K562 (cell line): ENCODE measurements around the gene FKBP7. TPM values are rescaled to one million over a fixed set of nuclear protein-coding genes. Genes with fewer than 3 reads are reported as not detected.

Experiments
- ARID3A ChIP-seq: IDR thresholded peaks from 2 replicates; pipeline ENCODE4 v1.6.1; 2012; ENCODE audit warnings: low read depth, low read length, improper control_type of control experiment, borderline replicate concordance
- CEBPG ChIP-seq, 3 experiments: fragments of 200-800 bp in 1 of 3; sonication (Bioruptor generic) in 1 of 3; sonication (generic) in 1 of 3; formaldehyde crosslinking in 1 of 3; IDR thresholded peaks in 2 of 3; conservative IDR thresholded peaks in 1 of 3; 2 replicates each; pipeline versions ENCODE4 v1.6.1 to v1.8.0; 2016 to 2022; ENCODE audit warnings: missing compliant biosample characterization in 2 of 3, missing genetic modification characterization in 2 of 3, mild to moderate bottlenecking in 1 of 3, missing genetic modification reagents in 1 of 3
- COPS2 ChIP-seq: fragments of 450-650 bp; conservative IDR thresholded peaks from 2 replicates; pipeline ENCODE4 v1.6.1; 2016; ENCODE audit warnings: mild to moderate bottlenecking, moderate library complexity
- ERF ChIP-seq: fragments of 450-650 bp; formaldehyde crosslinking; IDR thresholded peaks from 2 replicates; pipeline ENCODE4 v1.4.0; 2020; ENCODE audit warnings: mild to moderate bottlenecking, mixed read lengths
- ETV1 ChIP-seq: fragments of 450-650 bp; conservative IDR thresholded peaks from 2 replicates; pipeline ENCODE4 v1.6.1; 2016; ENCODE audit warnings: missing genetic modification characterization, control low read depth, low read depth, missing compliant biosample characterization
- GATAD2A ChIP-seq: fragments of 450-650 bp; IDR thresholded peaks from 2 replicates; pipeline ENCODE4 v1.6.1; 2017
- ID3 ChIP-seq, 2 experiments: fragments of 250-450 bp in 1 of 2; fragments of 450-650 bp in 1 of 2; sonication (Bioruptor Pico) in 1 of 2; IDR thresholded peaks; 2 replicates each; pipeline versions ENCODE4 v1.6.1 to v1.8.0; 2016 to 2021; ENCODE audit warnings: mild to moderate bottlenecking in 2 of 2, moderate library complexity in 2 of 2, missing compliant biosample characterization in 1 of 2, missing genetic modification characterization in 1 of 2
- KHSRP ChIP-seq: fragments of 450-650 bp; IDR thresholded peaks from 2 replicates; pipeline ENCODE4 v1.6.1; 2017
- KLF13 ChIP-seq: fragments of 450-650 bp; IDR thresholded peaks from 2 replicates; pipeline ENCODE4 v1.6.1; 2016; ENCODE audit warnings: missing genetic modification characterization, low read depth, mild to moderate bottlenecking, missing compliant biosample characterization, moderate library complexity, borderline replicate concordance
- MXD1 ChIP-seq: fragments of 250-450 bp; sonication (Bioruptor Pico); IDR thresholded peaks from 2 replicates; pipeline ENCODE4 v1.8.0; 2021; ENCODE audit warnings: borderline replicate concordance, mild to moderate bottlenecking, moderate library complexity; ENCODE audit not compliant: poor library complexity, severe bottlenecking
- PATZ1 ChIP-seq: fragments of 250-450 bp; sonication (Bioruptor Pico); IDR thresholded peaks from 2 replicates; pipeline ENCODE4 v1.5.0; 2020; ENCODE audit warnings: mild to moderate bottlenecking, borderline replicate concordance
- POLR2B ChIP-seq: fragments of 450-650 bp; IDR thresholded peaks from 2 replicates; pipeline ENCODE4 v1.6.1; 2018; ENCODE audit warnings: low read depth; ENCODE audit not compliant: partially characterized antibody
- PRMT5 ChIP-seq: sonication (generic); formaldehyde crosslinking; IDR thresholded peaks from 2 replicates; pipeline ENCODE4 v1.5.0; 2020; ENCODE audit warnings: missing genetic modification reagents
- SFPQ ChIP-seq: fragments of 200-400 bp; formaldehyde crosslinking; IDR thresholded peaks from 2 replicates; pipeline ENCODE4 v1.6.1; 2017; ENCODE audit warnings: mild to moderate bottlenecking, low read depth, low read length, moderate library complexity
- XRCC5 ChIP-seq: fragments of 200-400 bp; formaldehyde crosslinking; IDR thresholded peaks from 2 replicates; pipeline ENCODE4 v1.6.1; 2017; ENCODE audit warnings: low read depth, mild to moderate bottlenecking, low read length
- ZEB2 ChIP-seq: fragments of 450-650 bp; IDR thresholded peaks from 2 replicates; pipeline ENCODE4 v1.6.1; 2016
- ZNF212 ChIP-seq: fragments of 450-650 bp; formaldehyde crosslinking; IDR thresholded peaks from 2 replicates; pipeline ENCODE4 v1.4.0; 2020; ENCODE audit warnings: mild to moderate bottlenecking
- polyA plus RNA-seq, 8 experiments: library from polyadenylated mRNA; depleted of rRNA in 4 of 8; stranded (reverse) in 5 of 8; unstranded in 3 of 8; fragments of >200 nt; fragmentation: Nextera tagmentation in 2 of 8; fragmentation: Illumina TruSeq in 1 of 8; extraction: Ambion mirVana in 2 of 8; extraction: Trizol in 1 of 8; gene quantifications; 2 replicates each; pipeline versions ENCODE4 v1.2.1 to v1.2.3, GENCODE V29; 2011 to 2014; ENCODE audit warnings: inconsistent platforms in 1 of 8, missing spikeins in 1 of 8
- total RNA-seq, 7 experiments: library from RNA; depleted of rRNA in 6 of 7; stranded (reverse); fragments of >200 nt in 6 of 7; fragmentation: Illumina TruSeq in 2 of 7; extraction: Trizol in 2 of 7; gene quantifications; 2 replicates each; pipeline versions ENCODE4 v1.2.1 to v1.2.3, GENCODE V29; 2011 to 2021; ENCODE audit warnings: low replicate concordance in 1 of 7

The FKBP7 gene
- total and polyA plus RNA-seq, 9 of the 15 experiments (the other 6 are each of a cell fraction or from before 2014, with no cell fraction given): 6.1 to 23.2 (median 19.0) TPM

- TF ChIP-seq XRCC5 (no peak), PRMT5 (CRISPR knock-in tag) (no peak), KHSRP (no peak), GATAD2A (no peak), ZNF212 (no peak), ZEB2 (no peak), ETV1 (tag) (no peak), CEBPG (CRISPR knock-in tag; IDR thresholded peaks at IDR 0.05) (no peak), CEBPG (tag; conservative IDR thresholded peaks at IDR 0.05 in 1 of 2, IDR thresholded peaks at IDR 0.05 in 1 of 2) (no peak), POLR2B (no peak), ID3 (CRISPR knock-in tag; IDR thresholded peaks at IDR 0.05) (no peak), ID3 (tag; IDR thresholded peaks at IDR 0.05) (no peak), ERF (CRISPR knock-in tag) (0 out of 2 replicates have a peak, but pooled peaks have one; percentile 38), ARID3A (no peak), SFPQ (no peak), PATZ1 (CRISPR knock-in tag) (no peak), COPS2 (no peak), KLF13 (tag) (no peak), MXD1 (CRISPR knock-in tag) (no peak)
These were observed 13.2 kb upstream of the FKBP7 start (continued) for GRCh38 chr2:178491612-178492011.
